Measurements from ENCODE around the gene WIPF3.

DNA sequence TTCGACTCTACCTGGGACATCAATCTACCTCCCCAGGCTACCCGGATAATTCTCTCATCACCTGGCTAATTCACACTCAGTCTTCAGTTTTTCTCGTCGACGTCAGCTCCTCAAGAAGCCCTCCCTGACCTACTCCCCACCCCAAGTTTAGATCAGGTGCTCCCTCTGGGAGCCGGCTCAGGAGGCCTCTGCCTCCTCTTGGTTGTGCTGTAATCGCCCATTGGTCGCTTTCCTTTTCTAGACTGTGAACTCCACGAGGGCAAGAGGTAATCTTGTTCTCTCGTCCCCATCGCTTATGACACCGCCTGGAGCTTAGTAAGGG is 461 bp upstream of the WIPF3 start:
- TF ChIP-seq, protein P1, sequence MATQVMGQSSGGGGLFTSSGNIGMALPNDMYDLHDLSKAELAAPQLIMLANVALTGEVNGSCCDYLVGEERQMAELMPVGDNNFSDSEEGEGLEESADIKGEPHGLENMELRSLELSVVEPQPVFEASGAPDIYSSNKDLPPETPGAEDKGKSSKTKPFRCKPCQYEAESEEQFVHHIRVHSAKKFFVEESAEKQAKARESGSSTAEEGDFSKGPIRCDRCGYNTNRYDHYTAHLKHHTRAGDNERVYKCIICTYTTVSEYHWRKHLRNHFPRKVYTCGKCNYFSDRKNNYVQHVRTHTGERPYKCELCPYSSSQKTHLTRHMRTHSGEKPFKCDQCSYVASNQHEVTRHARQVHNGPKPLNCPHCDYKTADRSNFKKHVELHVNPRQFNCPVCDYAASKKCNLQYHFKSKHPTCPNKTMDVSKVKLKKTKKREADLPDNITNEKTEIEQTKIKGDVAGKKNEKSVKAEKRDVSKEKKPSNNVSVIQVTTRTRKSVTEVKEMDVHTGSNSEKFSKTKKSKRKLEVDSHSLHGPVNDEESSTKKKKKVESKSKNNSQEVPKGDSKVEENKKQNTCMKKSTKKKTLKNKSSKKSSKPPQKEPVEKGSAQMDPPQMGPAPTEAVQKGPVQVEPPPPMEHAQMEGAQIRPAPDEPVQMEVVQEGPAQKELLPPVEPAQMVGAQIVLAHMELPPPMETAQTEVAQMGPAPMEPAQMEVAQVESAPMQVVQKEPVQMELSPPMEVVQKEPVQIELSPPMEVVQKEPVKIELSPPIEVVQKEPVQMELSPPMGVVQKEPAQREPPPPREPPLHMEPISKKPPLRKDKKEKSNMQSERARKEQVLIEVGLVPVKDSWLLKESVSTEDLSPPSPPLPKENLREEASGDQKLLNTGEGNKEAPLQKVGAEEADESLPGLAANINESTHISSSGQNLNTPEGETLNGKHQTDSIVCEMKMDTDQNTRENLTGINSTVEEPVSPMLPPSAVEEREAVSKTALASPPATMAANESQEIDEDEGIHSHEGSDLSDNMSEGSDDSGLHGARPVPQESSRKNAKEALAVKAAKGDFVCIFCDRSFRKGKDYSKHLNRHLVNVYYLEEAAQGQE (IDR thresholded peaks at IDR 0.05; ENCODE audit: insufficient replicate concordance, low read depth), result no peak
- TF ChIP-seq, protein P2, sequence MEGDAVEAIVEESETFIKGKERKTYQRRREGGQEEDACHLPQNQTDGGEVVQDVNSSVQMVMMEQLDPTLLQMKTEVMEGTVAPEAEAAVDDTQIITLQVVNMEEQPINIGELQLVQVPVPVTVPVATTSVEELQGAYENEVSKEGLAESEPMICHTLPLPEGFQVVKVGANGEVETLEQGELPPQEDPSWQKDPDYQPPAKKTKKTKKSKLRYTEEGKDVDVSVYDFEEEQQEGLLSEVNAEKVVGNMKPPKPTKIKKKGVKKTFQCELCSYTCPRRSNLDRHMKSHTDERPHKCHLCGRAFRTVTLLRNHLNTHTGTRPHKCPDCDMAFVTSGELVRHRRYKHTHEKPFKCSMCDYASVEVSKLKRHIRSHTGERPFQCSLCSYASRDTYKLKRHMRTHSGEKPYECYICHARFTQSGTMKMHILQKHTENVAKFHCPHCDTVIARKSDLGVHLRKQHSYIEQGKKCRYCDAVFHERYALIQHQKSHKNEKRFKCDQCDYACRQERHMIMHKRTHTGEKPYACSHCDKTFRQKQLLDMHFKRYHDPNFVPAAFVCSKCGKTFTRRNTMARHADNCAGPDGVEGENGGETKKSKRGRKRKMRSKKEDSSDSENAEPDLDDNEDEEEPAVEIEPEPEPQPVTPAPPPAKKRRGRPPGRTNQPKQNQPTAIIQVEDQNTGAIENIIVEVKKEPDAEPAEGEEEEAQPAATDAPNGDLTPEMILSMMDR (IDR thresholded peaks at IDR 0.05; ENCODE audit: insufficient read depth, low read length), result no peak
- no peak for TF ChIP-seq POLR2AphosphoS5 (IDR thresholded peaks at IDR 0.05; ENCODE audit: low read depth)

Data from HL-60 (cell line).